Right lobe of liver (tissue), 6 donors: ENCODE data around the gene CLASRP. TPM values are rescaled to one million over a fixed set of nuclear protein-coding genes. Genes with fewer than 3 reads are reported as not detected.

Source experiments
- ATAC-seq, 4 donors: fragments of 200-7000 bp; cut with Tn5 transposase; one replicate each; pipeline ENCODE4 v1.9.1; 2020; ENCODE audit warnings: mild to moderate bottlenecking in 4 of 4, moderate library complexity in 4 of 4
- DNase-seq, 3 donors: peaks; one replicate each; pipeline ENCODE4 v3.0.0-alpha.2; 2020
- H3K27ac ChIP-seq, 3 donors: fragments of 200-600 bp; one replicate each; pipeline ENCODE4 v1.8.0; 2022
- H3K27me3 ChIP-seq, 2 donors: fragments of 200-600 bp; one replicate each; pipeline ENCODE4 v1.8.0; 2022
- H3K36me3 ChIP-seq, 4 donors: fragments of 200-600 bp; sonication (generic) in 1 of 4; one replicate each; pipeline versions ENCODE4 v1.5.1 to v1.8.0; 2017 to 2022; ENCODE audit warnings: control low read depth in 1 of 4
- H3K4me1 ChIP-seq, 4 donors: fragments of 200-600 bp; sonication (generic) in 1 of 4; one replicate each; pipeline versions ENCODE4 v1.5.1 to v1.8.0; 2017 to 2022; ENCODE audit warnings: control low read depth in 1 of 4
- H3K4me3 ChIP-seq, 3 donors: fragments of 200-600 bp; one replicate each; pipeline ENCODE4 v1.8.0; 2022
- H3K9me3 ChIP-seq, 4 donors: fragments of 200-600 bp; sonication (generic) in 1 of 4; one replicate each; pipeline versions ENCODE4 v1.5.1 to v1.8.0; 2017 to 2022; ENCODE audit warnings: control low read depth in 1 of 4
- CTCF ChIP-seq, 4 donors: fragments of 200-600 bp in 3 of 4; fragments of 450-650 bp in 1 of 4; IDR thresholded peaks; one replicate each; pipeline versions ENCODE4 v1.5.1 to v1.8.0; 2016 to 2022; ENCODE audit warnings: antibody characterized with exemption in 4 of 4, mild to moderate bottlenecking in 2 of 4
- POLR2A ChIP-seq: fragments of 450-650 bp; IDR thresholded peaks from one replicate; pipeline ENCODE4 v1.6.1; 2017; ENCODE audit warnings: antibody characterized with exemption, mild to moderate bottlenecking
- WGBS: methylation state at CpG from one replicate; pipeline ENCODE4 v1.1.6; 2018; ENCODE audit warnings: low coverage, low lambda C conversion rate; ENCODE audit not compliant: insufficient coverage; ENCODE audit errors: missing lambda C conversion rate; 5-methylcytosine and 5-hydroxymethylcytosine counted together
- intact Hi-C, 2 donors: fragments of 100-400 bp; cut with DNase I; formaldehyde crosslinking; loops; one replicate each; pipeline versions ENCODE4 v1.11.2 to v1.14.1; 2022
- total RNA-seq, 6 experiments: library from RNA; depleted of rRNA in 2 of 6; stranded (reverse); fragments of >200 nt in 2 of 6; fragmentation: NEBNext Ultra II Directional in 3 of 6; extraction: Animal tissue kit (Norgen Biotek cat#: 25700) in 3 of 6; gene quantifications; one replicate each; pipeline versions ENCODE4 v1.1.0 to v1.2.4, GENCODE V29; 2016 to 2023
- donor health status: DM: no; HTN: yes; CAD: no.
- donor health status: DM: no; HTN: no; CAD: no.
- donor health status: DM: no; HTN: no; CAD: no.
- donor health status: DM: no; HTN: yes; CAD: no.
- donor health status: DM: no; HTN: yes; CAD: no.

Gene CLASRP
- total RNA-seq, 6 experiments from 2014 or later = 30.5 to 66.8 (median 44.8) TPM

- Histone ChIP-seq H3K27me3 (no peaks in the 10 kb centered on the region), H3K27ac (peak overlapping the region in 1 of 3 donors; percentile 45), H3K4me1 (peaks cover 0 to 9% (median 3%) of the 10 kb centered on the region in 4 donors), H3K9me3 (no peaks in the 10 kb centered on the region), H3K4me3 (no peak overlapping the region), H3K36me3 (no peaks in the 10 kb centered on the region)
- DNase-seq = no peak
- 89% methylated on average over 2 of the region's 2 CpGs for WGBS
- intact Hi-C loops = no loop called here
- TF ChIP-seq CTCF (IDR thresholded peaks at IDR 0.05) (no peak), POLR2A (no peak)
- no peak for ATAC-seq
Observed at GRCh38 chr19:45019187-45019586, 19.7 kb upstream of the CLASRP start.

GRCh38 chr19:45020071-45020470 is 18.8 kb upstream of the CLASRP start:
- DNase-seq (peak; percentile 35 to 78 (median 73)), ATAC-seq (peak; percentile 72 to 81 (median 76))
- TF ChIP-seq POLR2A (no peak), CTCF (IDR thresholded peaks at IDR 0.05) (no peak)
- Histone ChIP-seq H3K27me3 (no peaks in the 10 kb centered on the region), H3K4me1 (peaks cover 0 to 9% (median 3%) of the 10 kb centered on the region in 4 donors), H3K9me3 (no peaks in the 10 kb centered on the region), H3K4me3 (no peak overlapping the region), H3K36me3 (no peaks in the 10 kb centered on the region), H3K27ac (peak overlapping the region in 2 of 3 donors; percentile 36 to 45)
- intact Hi-C loops = loop anchor here in 1 of 2 donors (5.0 kb wide), 1 partner anchor 37 kb away; no protein-coding TSS in a partner anchor
- WGBS = 23% methylated on average over 3 of the region's 3 CpGs

GRCh38 chr19:45021971-45022370 is 16.9 kb upstream of the CLASRP start:
- no peak overlapping the region for H3K4me3 ChIP-seq
- ATAC-seq (peak in 1 of 4 donors; percentile 10), DNase-seq (no peak)
- intact Hi-C loops = loop anchor here in 1 of 2 donors (5.0 kb wide), 1 partner anchor 35 kb away; no protein-coding TSS in a partner anchor
- no peak overlapping the region for H3K27ac ChIP-seq
- H3K27me3 ChIP-seq = no peaks in the 10 kb centered on the region
- peaks cover 0 to 9% (median 3%) of the 10 kb centered on the region in 4 donors for H3K4me1 ChIP-seq
- 60% methylated on average over 1 of the region's 14 CpGs for WGBS
- H3K36me3 ChIP-seq = no peaks in the 10 kb centered on the region
- no peaks in the 10 kb centered on the region for H3K9me3 ChIP-seq
- TF ChIP-seq CTCF (IDR thresholded peaks at IDR 0.05) = no peak
- TF ChIP-seq POLR2A = no peak

- WGBS = 95% methylated on average over 4 of the region's 4 CpGs
- Histone ChIP-seq H3K27ac (no peak overlapping the region), H3K36me3 (no peaks in the 10 kb centered on the region), H3K4me1 (peaks cover 0 to 9% (median 3%) of the 10 kb centered on the region in 4 donors), H3K4me3 (no peak overlapping the region), H3K27me3 (no peaks in the 10 kb centered on the region), H3K9me3 (no peaks in the 10 kb centered on the region)
- ATAC-seq (no peak), DNase-seq (no peak)
- intact Hi-C loops = loop anchor here in 1 of 2 donors (5.0 kb wide), 1 partner anchor 34 kb away; no protein-coding TSS in a partner anchor
- TF ChIP-seq CTCF (IDR thresholded peaks at IDR 0.05) = no peak
Observed at GRCh38 chr19:45023048-45023447, 15.8 kb upstream of the CLASRP start.
